ENCODE data around the gene CAMK2B.

Gene CAMK2B

DNA sequence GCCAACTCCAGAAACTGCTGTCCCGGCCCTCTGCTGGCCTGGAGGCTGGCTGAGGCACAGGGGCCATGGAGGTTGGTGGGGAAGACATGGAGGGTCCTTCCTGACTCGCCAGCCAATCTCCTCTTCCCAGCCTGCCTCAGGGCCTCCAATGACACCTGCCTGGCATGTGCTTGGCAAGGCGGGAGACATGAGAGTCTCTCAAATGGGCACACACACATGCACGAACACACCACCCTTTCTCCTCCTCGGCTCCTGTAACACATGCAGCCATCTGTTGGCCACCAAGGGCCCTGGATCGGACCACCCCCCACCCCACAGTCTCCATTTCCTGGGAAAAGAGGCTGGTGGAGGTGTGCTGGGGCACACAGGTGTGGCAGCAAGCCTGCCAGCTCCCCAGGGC, 68.2 kb downstream of the CAMK2B start:
- TF ChIP-seq, protein P1, sequence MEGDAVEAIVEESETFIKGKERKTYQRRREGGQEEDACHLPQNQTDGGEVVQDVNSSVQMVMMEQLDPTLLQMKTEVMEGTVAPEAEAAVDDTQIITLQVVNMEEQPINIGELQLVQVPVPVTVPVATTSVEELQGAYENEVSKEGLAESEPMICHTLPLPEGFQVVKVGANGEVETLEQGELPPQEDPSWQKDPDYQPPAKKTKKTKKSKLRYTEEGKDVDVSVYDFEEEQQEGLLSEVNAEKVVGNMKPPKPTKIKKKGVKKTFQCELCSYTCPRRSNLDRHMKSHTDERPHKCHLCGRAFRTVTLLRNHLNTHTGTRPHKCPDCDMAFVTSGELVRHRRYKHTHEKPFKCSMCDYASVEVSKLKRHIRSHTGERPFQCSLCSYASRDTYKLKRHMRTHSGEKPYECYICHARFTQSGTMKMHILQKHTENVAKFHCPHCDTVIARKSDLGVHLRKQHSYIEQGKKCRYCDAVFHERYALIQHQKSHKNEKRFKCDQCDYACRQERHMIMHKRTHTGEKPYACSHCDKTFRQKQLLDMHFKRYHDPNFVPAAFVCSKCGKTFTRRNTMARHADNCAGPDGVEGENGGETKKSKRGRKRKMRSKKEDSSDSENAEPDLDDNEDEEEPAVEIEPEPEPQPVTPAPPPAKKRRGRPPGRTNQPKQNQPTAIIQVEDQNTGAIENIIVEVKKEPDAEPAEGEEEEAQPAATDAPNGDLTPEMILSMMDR (IDR thresholded peaks at IDR 0.05; ENCODE audit: borderline replicate concordance, control extremely low read depth, extremely low read depth, insufficient read depth, missing control alignments), result no peak
- in situ Hi-C loops (cut with MboI; ENCODE audit: low sequenced_read_pairs, unreplicated experiment), result no loop called here
- DNase-seq (ENCODE audit: low spot score), result no peak

DNA sequence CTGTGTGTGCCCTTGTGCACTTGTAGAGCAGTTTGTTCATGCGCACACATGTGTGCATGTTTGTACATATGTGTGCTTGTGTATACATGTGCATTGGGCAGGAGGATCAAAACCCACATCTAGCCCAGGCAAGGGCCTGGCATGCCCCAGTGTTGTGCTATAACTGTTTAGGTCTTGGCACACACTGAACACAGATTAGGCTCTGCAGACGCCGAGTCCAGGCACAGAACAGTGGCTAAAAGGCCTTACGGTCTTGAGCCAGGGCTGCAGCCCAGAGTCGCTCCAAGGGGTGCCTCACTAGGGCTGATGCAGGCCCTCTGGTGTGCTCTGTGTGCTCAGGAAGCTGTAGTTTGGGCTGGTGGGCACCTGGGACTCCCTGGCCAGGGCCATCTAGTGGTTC, 68.9 kb downstream of the CAMK2B start:
- DNase-seq (ENCODE audit: low spot score), result no peak
- TF ChIP-seq, protein P1 (IDR thresholded peaks at IDR 0.05; ENCODE audit: borderline replicate concordance, control extremely low read depth, extremely low read depth, insufficient read depth, missing control alignments), result no peak
- in situ Hi-C loops (cut with MboI; ENCODE audit: low sequenced_read_pairs, unreplicated experiment), result no loop called here

DNA sequence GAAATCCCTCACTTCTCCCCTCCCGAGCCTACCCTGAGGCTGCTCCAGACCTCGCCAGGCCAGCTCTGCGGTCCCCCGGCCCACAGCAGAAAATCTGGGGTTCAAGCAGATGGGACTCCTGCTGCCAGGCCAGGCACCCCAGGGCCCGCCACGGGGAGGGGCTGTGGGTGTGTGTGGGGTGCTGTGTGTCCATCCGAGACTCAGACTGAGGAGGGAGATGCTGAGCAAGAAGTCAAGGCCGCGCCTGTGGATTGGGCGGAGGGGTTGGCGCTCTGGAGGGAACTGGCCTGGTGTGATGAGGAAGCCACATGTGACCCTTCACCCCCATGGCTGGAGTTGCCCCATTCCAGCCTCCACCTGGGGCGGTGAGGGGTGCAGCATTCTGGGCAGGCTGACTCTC, 73.5 kb downstream of the CAMK2B start:
- in situ Hi-C loops (cut with MboI; ENCODE audit: low sequenced_read_pairs, unreplicated experiment), result no loop called here
- no peak for DNase-seq (ENCODE audit: low spot score)
- TF ChIP-seq, protein P1 (IDR thresholded peaks at IDR 0.05; ENCODE audit: borderline replicate concordance, control extremely low read depth, extremely low read depth, insufficient read depth, missing control alignments), result no peak

DNA sequence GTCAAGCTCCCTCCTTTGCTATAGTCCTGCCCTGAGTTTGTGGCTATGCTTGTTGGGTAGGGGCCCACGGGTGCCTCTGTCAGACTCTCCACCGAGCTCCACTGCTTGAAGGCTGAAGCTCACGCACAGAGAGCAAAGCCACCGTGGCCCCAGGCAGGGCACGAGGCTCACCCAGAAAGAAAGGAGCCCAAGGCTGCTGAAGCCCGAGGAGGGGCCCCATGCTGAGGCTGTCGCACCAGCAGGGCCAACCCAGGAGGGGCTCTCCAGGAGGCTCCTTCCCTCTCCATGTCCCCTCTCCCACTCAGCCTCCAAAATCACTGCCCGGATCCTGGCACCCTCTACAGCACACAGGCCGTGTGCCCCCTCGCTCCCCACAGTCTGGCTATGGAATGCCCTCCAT, 74.1 kb downstream of the CAMK2B start:
- DNase-seq (ENCODE audit: low spot score), result no peak
- in situ Hi-C loops (cut with MboI; ENCODE audit: low sequenced_read_pairs, unreplicated experiment), result no loop called here
- TF ChIP-seq, protein P1 (IDR thresholded peaks at IDR 0.05; ENCODE audit: borderline replicate concordance, control extremely low read depth, extremely low read depth, insufficient read depth, missing control alignments), result no peak

DNA sequence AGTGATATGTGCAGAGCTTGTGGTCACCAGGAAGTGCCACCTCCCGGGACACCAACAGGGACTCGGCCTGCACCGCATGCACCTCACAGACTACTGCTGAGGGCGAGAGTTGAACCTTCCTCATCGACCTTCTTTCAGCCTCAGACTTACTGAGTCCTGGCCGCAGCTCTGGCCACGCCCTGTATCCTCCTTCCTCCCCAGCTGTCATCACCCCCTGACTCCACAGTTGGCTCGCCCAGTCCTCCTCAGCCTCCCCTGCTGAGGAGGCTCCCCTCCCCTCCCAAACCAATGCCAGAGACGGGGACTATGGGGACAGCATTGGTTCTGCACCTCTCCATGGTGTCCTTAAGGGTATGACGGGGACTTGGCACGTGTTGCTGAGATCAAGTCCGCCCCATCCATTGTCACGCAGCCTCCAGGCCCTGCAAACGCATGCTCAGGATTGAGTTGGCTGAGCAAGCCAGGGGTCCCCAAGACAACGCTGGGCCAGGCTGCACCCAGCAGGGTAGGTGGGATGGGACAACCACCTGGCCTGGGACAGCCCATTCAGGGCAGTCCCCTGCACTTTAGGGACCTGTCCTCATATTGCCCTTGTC, 75.7 kb downstream of the CAMK2B start:
- in situ Hi-C loops (cut with MboI; ENCODE audit: low sequenced_read_pairs, unreplicated experiment), result no loop called here
- no peak for DNase-seq (ENCODE audit: low spot score)
- TF ChIP-seq, protein P1 (IDR thresholded peaks at IDR 0.05; ENCODE audit: borderline replicate concordance, control extremely low read depth, extremely low read depth, insufficient read depth, missing control alignments), result no peak

DNA sequence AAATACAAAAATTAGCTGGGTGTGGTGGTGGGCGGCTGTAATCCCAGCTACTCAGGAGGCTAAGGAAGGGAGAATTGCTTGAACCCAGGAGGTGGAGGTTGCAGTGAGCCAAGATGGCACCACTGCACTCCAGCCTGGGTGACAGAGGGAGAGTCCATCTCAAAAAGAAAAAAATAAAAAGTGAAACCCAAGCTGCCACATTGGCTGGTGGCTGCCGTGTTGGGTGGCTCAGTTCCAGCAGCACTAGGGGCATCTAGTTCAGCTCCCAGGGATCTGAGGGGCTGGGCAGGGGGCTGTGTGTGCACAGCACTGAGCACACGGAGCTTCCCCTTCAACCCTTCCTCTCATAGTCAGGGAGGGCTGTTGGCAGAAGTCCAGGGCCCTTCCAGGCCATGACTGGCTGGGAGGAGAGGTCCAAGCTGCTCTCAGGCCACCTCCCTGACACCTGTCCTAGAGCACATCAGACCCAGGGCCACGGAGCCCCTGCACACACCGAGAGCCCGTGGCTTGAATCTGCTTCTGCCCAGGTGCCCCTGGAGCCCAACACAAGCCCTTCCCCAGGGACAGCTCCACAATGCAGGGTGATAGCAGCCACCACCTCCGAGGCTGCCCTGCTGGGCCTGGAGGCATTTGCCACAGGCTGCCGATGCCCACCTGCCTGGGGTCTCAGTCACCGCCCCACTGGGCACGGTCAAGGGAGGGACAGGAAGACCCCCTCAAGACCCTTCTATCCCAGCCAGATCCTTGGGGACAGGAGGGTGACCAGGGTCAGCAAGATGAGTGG, 77.3 kb downstream of the CAMK2B start:
- DNase-seq (ENCODE audit: low spot score), result no peak
- TF ChIP-seq, protein P1 (IDR thresholded peaks at IDR 0.05; ENCODE audit: borderline replicate concordance, control extremely low read depth, extremely low read depth, insufficient read depth, missing control alignments), result no peak
- in situ Hi-C loops (cut with MboI; ENCODE audit: low sequenced_read_pairs, unreplicated experiment), result no loop called here
